ENCODE measurements around the gene DGLUCY. TPM values are rescaled to one million over a fixed set of nuclear protein-coding genes. Genes with fewer than 3 reads are reported as not detected.
"Not testable (repeated sequence)": the region's sequence is repeated elsewhere in the genome, so short reads cannot be mapped to it uniquely, and the experiment has no call there.

The DGLUCY gene
- total RNA-seq, 1 donor from 2014 or later = 8.3 TPM

DNA sequence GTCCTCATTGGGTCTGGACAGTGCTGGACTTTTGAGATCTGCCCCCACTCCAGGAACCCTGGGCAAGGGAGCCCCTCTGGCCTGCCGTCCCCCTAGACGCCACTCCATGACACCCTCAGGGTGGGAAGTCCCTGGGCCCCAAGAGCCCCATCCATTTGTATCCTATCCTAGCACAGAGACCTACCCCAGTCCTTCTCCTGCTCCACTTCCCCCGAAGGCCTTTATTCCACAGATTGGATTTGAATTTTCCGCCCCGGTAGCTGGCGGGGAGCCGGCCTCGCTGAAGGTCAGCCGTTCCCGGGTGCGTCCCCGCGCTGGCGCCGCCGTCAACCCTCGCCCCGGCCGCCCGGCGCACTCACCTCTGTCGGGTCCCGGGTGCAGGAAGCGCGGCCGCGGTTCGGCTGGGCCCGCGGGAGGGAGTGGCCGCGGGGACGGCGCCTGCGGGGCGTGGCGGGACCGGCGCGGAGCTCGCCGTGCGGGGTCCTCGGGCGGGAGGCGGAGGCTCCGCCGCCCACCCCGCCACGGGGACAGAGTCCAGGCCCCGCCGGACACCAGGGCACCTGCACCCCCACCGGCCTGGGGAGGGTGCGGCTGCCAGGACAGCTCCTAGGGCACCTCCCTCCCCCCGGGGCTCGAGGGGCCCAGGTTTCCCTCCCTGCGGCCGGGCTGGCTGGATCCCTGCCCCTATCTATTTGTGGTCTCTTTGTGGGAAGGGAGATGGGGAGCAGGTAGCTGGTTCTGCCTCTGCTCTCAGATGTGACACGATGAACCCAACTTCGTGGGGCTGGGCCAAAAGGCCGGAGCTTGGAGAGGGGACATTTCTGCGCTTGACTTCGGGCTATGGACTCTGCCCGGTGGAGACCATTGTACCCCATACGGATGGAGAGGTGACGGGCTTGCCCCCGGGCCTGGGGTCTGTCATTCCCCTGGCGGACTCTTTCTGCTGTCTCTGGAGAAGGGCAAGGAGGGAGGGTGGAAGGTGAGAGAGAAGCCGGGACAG lies 150.6 kb downstream of the DGLUCY start:
- H3K4me1 Mint-ChIP-seq (ENCODE audit: low read depth, unreplicated experiment) = peaks cover 1% of the 10 kb centered on the region
- H3K36me3 Mint-ChIP-seq (ENCODE audit: unreplicated experiment) = no peaks in the 10 kb centered on the region
- TF ChIP-seq, protein P1, sequence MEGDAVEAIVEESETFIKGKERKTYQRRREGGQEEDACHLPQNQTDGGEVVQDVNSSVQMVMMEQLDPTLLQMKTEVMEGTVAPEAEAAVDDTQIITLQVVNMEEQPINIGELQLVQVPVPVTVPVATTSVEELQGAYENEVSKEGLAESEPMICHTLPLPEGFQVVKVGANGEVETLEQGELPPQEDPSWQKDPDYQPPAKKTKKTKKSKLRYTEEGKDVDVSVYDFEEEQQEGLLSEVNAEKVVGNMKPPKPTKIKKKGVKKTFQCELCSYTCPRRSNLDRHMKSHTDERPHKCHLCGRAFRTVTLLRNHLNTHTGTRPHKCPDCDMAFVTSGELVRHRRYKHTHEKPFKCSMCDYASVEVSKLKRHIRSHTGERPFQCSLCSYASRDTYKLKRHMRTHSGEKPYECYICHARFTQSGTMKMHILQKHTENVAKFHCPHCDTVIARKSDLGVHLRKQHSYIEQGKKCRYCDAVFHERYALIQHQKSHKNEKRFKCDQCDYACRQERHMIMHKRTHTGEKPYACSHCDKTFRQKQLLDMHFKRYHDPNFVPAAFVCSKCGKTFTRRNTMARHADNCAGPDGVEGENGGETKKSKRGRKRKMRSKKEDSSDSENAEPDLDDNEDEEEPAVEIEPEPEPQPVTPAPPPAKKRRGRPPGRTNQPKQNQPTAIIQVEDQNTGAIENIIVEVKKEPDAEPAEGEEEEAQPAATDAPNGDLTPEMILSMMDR (IDR thresholded peaks at IDR 0.05; ENCODE audit: partially characterized antibody, unreplicated experiment) = no peak
- H3K9me3 Mint-ChIP-seq (ENCODE audit: unreplicated experiment) = peaks cover 11% of the 10 kb centered on the region
- peaks cover 24% of the 10 kb centered on the region for H3K27me3 Mint-ChIP-seq (ENCODE audit: unreplicated experiment)
- peak; percentile 29 for DNase-seq
- H3K4me3 Mint-ChIP-seq (ENCODE audit: unreplicated experiment) = peak overlapping the region; percentile 79
- H3K27ac Mint-ChIP-seq (ENCODE audit: unreplicated experiment) = no peak overlapping the region

DNA sequence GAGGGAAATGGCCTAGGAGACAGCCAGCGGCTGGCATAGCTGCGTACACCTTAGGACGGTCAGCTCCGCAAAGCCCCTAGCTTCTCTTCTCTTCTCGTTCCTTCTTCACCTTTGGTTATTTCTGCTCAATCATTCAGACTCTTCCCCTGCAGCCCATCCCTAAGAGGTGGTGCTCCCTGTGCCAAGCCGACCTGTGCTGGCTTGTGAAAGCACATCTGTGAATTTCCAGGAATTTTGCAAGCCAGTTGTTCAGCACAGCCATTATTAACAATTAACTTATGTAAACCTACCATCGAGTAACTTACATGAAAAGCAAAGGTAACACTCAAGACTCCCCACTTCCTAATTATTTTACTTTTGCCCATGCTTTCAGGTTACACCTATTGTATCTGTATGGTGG lies 151.5 kb downstream of the DGLUCY start:
- H3K4me3 Mint-ChIP-seq (ENCODE audit: unreplicated experiment) = peak overlapping the region; percentile 57
- H3K36me3 Mint-ChIP-seq (ENCODE audit: unreplicated experiment) = no peaks in the 10 kb centered on the region
- peaks cover 24% of the 10 kb centered on the region for H3K27me3 Mint-ChIP-seq (ENCODE audit: unreplicated experiment)
- H3K27ac Mint-ChIP-seq (ENCODE audit: unreplicated experiment) = no peak overlapping the region
- H3K9me3 Mint-ChIP-seq (ENCODE audit: unreplicated experiment) = peaks cover 12% of the 10 kb centered on the region
- DNase-seq = no peak
- TF ChIP-seq, protein P1 (IDR thresholded peaks at IDR 0.05; ENCODE audit: partially characterized antibody, unreplicated experiment) = no peak
- H3K4me1 Mint-ChIP-seq (ENCODE audit: low read depth, unreplicated experiment) = peaks cover 2% of the 10 kb centered on the region

DNA sequence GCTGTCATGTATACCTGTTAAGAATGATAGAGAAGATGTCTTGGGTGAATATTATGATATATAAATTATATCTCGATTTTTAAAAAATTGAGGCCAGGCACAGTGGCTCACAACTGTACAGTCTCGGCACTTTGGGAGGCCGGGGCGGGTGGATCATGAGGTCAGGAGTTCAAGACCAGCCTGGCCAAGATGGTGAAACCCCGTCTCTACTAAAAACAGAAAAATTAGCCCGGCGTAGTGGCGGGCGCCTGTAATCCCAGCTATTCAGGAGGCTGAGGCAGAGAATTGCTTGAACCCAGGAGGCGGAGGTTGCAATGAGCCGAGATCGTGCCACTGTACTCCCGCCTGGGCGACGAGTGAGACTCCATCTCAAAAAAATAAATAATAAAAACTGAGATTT lies 152.4 kb downstream of the DGLUCY start:
- Mint-ChIP-seq H3K27me3 (ENCODE audit: unreplicated experiment) (peaks cover 24% of the 10 kb centered on the region), H3K9me3 (ENCODE audit: unreplicated experiment) (peaks cover 11% of the 10 kb centered on the region)
- H3K27ac Mint-ChIP-seq (ENCODE audit: unreplicated experiment); H3K4me3 Mint-ChIP-seq (ENCODE audit: unreplicated experiment); H3K36me3 Mint-ChIP-seq (ENCODE audit: unreplicated experiment); DNase-seq; H3K4me1 Mint-ChIP-seq (ENCODE audit: low read depth, unreplicated experiment): not testable (repeated sequence)

DNA sequence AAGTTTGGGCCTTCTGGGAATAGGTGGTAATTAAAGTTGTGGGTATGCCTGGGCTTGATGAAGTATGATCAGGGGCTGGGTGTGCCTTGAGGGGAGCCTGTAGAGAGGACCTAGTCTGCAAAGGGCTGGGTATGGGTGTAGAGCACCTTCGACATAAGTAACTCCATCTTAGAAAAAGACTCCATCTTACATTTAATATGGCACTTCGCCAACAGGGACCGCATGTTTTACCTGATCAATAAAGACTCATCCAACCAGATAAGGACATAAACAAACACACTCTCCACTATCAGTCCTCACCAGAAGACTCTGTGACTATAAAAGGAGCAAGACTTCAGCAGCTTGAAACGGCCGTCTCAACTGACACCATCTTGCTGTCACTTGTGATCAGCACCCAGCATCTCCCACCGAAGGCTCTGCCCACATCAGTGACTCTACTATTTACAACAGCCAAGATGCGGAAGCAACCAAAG lies 154.1 kb downstream of the DGLUCY start:
- H3K4me1 Mint-ChIP-seq (ENCODE audit: low read depth, unreplicated experiment) = peaks cover 2% of the 10 kb centered on the region
- TF ChIP-seq, protein P1 (IDR thresholded peaks at IDR 0.05; ENCODE audit: partially characterized antibody, unreplicated experiment) = no peak
- no peak overlapping the region for H3K27ac Mint-ChIP-seq (ENCODE audit: unreplicated experiment)
- H3K36me3 Mint-ChIP-seq (ENCODE audit: unreplicated experiment) = no peaks in the 10 kb centered on the region
- DNase-seq = no peak
- H3K9me3 Mint-ChIP-seq (ENCODE audit: unreplicated experiment) = peaks cover 9% of the 10 kb centered on the region
- peaks cover 19% of the 10 kb centered on the region for H3K27me3 Mint-ChIP-seq (ENCODE audit: unreplicated experiment)
- no peak overlapping the region for H3K4me3 Mint-ChIP-seq (ENCODE audit: unreplicated experiment)

DNA sequence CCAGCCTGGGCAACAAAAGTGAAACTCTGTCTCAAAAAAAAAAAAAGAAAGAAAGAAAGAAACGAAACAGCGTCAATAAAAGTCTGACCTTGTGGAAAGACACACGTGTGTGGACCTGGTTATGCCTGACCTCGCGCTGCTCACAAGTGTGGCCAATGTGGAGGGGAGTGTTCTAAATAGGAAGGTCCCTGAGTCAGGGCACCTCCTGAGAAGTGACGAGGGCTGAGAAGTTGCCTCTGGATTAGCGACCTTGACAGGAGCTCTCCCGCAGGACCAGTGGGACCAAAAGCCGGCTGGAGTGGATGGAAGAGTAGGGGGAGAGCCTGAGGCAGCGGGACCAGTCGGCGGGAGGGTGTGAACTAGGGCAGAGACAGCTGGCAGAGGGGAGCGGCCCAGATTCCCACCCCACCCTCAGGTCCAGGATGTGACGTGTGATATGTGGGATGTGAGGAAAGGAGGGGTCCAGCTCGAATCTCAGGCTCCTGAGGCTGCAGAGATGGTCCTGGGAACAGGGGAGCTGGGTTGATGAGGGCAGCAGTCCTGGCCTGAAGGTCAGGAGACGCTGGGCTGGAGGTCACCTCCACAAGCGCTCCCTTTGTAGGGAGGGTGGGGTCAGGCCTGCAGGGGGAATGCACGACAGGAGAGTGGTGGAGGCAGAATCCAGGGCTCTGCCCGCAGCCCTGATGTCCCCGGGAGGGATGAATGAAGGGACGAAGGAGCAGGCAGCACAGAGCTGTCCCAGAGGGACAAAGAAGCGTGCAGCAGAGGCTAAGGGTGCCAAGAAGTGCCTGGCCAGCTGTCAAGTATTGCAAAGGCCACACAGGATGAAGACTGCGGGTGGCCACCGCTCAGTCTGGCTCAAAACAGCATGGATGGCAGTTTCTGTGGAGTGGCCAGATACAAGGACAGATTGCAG lies 155.5 kb downstream of the DGLUCY start:
- H3K36me3 Mint-ChIP-seq (ENCODE audit: unreplicated experiment) = no peaks in the 10 kb centered on the region
- peak overlapping the region; percentile 23 for H3K4me3 Mint-ChIP-seq (ENCODE audit: unreplicated experiment)
- no peak overlapping the region for H3K27ac Mint-ChIP-seq (ENCODE audit: unreplicated experiment)
- peaks cover 2% of the 10 kb centered on the region for H3K4me1 Mint-ChIP-seq (ENCODE audit: low read depth, unreplicated experiment)
- TF ChIP-seq, protein P1 (IDR thresholded peaks at IDR 0.05; ENCODE audit: partially characterized antibody, unreplicated experiment) = no peak
- peaks cover 8% of the 10 kb centered on the region for H3K27me3 Mint-ChIP-seq (ENCODE audit: unreplicated experiment)
- H3K9me3 Mint-ChIP-seq (ENCODE audit: unreplicated experiment) = peaks cover 6% of the 10 kb centered on the region
- no peak for DNase-seq

All from glutamatergic neuron (in vitro differentiated cells).